Activated CD8-positive, alpha-beta memory T cell treated with anti-CD3 and anti-CD28 coated beads for 4 hours (primary cell): ENCODE results near the gene C5AR1.
"Not testable (repeated sequence)": the region's sequence is repeated elsewhere in the genome, so short reads cannot be mapped to it uniquely, and the experiment has no call there.

ENCODE experiments used
- DNase-seq, 2 donors: peaks; one replicate each; pipeline ENCODE4 v3.0.0-alpha.2; 2020; ENCODE audit warnings: low read depth in 2 of 2

Gene C5AR1

GRCh38 chr19:47365455-47365854 lies 55.8 kb downstream of the C5AR1 start:
- DNase-seq, result not testable (repeated sequence)

DNA sequence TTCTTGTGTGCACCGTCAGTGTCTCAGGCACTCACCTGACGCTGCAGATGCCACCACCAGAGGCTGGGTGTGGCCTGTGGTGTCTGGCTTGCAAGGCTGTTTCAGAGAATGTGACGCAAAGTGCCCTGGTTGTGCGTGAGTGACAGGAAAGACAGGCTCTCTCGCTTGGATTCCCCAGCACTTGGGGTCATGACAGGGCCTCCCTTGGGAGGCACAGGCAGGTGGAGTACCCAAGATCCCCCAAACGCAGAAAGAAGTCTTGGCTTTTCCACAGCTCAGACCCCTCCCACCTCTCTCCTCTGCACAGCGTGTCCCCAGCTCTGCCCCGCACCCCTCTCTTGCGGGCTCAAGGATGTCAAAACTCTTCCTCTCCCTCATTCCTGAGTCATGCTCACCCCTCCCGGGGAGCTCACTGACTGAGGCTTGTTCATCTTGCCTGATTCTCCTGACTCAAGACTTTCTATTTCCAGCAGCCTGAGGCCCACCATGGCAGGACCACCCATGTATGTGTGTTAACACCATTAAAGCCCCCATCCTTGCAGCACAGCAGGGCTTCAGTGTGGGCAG lies 60.5 kb downstream of the C5AR1 start:
- DNase-seq, result no peak

DNA sequence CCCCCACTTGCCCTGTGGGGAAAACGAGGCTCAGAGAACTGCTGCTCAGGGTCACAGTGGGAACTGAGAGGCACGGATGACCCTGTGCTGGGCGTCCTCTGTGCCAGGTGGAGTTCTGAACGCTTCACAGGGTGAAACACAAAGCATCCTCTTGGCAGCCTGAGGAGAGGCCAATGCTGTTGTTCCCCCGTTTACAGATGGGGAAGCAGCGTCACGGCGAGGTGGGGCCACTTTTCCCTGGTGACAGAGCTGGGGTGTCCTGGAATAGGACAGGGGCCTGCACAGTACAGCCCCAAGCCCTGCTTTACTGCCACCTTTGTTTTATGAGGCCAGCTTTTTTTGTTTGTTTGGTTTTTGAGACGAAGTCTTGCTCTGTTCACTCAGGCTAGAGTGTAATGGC lies 61.6 kb downstream of the C5AR1 start:
- no peak for DNase-seq
